Epidermal melanocyte (primary cell): ENCODE measurements around the gene GIMAP6.
"Not testable (repeated sequence)": the region's sequence is repeated elsewhere in the genome, so short reads cannot be mapped to it uniquely, and the experiment has no call there.

ENCODE experiments used
- DNase-seq: peaks from one replicate; pipeline ENCODE4 v3.0.0; 2011; ENCODE audit warnings: low spot score; ENCODE audit not compliant: insufficient read length

The GIMAP6 gene

GRCh38 chr7:150645259-150646020 is 13.3 kb upstream of the GIMAP6 start:
- no peak for DNase-seq

- no peak for DNase-seq
These were observed 10.7 kb upstream of the GIMAP6 start for GRCh38 chr7:150642926-150643325.

- DNase-seq, result no peak
These were observed 9.7 kb upstream of the GIMAP6 start for GRCh38 chr7:150641854-150642253.

DNA sequence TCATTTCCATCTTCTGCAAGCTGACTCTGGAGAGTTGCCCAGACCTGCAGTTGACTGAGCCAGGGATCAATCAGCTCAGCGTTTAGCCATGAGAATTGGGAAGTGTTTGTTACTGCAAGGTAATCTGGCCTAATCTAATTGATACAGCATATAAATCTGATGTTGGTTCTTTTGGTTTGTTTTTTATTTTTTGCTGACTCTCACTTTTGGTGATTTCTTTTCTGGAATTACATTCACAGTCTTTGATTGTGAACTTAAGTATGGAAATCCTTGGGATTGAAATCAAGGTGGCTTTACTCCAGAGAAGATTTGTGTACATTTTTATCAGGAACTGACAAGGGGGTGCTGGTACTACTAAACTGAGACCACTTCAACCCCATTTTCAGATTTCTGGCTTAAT is 1.7 kb upstream of the GIMAP6 start:
- no peak for DNase-seq

DNA sequence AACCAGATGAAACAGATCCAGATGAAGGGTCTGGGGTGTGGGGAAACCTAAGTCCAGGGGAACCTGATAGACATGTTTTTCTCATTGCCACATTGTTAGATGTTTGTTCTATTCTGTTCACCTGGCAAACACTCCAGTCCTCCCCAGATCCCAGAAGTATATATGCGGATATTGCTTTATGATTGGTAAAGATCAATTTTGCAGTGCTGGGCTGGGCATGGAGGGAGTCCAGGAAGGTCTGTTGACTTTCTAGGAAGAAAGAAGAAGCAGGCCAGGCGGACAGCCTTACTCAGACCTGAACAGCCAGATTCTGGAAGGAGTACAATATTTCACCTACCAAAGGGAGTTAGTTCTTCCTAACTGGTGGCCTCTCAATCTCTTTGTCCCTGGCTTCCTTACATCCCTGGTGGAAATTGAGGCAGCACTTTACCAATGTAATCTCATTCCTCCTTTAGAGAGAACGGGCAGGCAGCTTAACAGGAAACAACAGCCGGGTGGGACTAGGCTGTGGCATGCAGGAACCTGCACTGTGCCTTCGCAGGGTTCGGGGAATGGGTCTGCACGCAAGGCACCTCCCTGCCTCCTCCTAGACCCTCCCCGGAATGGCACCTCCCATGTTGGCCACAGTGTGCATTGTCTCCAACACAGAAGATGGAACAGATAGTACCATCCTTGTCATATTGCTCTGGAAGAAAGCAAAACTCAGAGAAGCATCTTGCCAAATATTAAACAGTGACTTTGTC is 930 bp downstream of the GIMAP6 start:
- no peak for DNase-seq

DNA sequence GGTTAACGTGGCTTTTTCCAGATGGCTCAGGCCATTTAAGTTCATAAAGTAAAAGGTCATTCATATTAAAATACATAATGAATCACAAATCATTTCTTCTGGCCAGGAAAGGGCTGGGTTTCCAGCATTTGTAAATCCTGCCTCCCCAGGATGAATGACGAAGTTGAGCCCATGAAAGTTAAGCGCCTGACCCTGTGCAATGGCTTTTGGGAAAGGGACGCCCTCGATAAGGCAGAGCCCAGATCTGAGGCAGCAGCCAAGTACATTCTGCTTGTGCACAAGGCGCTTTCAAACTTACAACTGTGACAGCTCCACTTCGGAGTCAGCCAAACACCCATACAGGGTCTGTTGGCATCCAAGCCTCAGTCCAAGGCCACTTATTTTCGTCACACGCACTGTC is 2.8 kb downstream of the GIMAP6 start:
- DNase-seq, result no peak

- DNase-seq, result no peak
These were observed 4.2 kb downstream of the GIMAP6 start for GRCh38 chr7:150627959-150628358.

- DNase-seq, result no peak
These were observed 5.5 kb downstream of the GIMAP6 start for GRCh38 chr7:150626696-150627095.

GRCh38 chr7:150621376-150621775 is 10.8 kb downstream of the GIMAP6 start:
- DNase-seq, result no peak

GRCh38 chr7:150620617-150621371 is 11.4 kb downstream of the GIMAP6 start:
- DNase-seq, result no peak

GRCh38 chr7:150620061-150620460 is 12.1 kb downstream of the GIMAP6 start:
- no peak for DNase-seq

GRCh38 chr7:150615221-150615755 is 16.9 kb downstream of the GIMAP6 start:
- DNase-seq, result not testable (repeated sequence)

DNA sequence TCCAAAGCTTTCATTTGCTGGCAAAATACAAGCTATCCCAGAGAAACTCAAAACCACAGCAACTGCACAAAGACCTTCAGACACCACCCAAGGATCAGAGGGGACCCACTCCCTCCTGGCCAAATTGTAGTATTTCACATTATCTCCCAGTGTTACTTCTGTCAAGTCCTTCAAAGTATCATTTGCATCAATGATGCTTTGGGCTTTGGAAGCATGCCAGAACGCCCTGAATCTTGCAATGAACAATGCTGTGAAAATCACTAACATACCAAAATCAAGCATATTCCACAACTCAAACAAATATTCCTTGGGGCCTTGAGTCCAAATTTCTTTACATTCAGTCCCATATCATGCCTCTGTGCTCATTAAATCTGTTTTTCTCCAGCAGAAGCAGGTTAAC is 17.8 kb downstream of the GIMAP6 start:
- DNase-seq, result not testable (repeated sequence)

DNA sequence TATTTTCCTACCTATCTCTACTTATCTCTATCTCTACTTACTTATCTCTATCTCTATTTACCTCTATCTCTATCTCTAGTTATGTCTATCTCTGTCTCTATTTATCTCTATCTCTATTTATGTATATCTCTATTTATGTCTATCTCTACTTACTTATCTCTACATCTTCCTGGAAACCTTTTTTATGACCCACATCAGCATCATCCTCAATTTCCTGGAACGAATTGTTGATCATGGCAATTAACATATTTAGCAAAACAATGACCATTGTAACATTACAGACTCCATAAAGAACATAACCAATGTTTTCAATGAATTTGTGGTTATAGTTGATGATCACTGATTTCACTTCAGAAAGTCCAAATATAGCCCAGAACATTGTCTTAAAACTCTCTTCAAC is 18.3 kb downstream of the GIMAP6 start:
- no peak for DNase-seq

- no peak for DNase-seq
These were observed 19.3 kb downstream of the GIMAP6 start for GRCh38 chr7:150612925-150613324.

DNA sequence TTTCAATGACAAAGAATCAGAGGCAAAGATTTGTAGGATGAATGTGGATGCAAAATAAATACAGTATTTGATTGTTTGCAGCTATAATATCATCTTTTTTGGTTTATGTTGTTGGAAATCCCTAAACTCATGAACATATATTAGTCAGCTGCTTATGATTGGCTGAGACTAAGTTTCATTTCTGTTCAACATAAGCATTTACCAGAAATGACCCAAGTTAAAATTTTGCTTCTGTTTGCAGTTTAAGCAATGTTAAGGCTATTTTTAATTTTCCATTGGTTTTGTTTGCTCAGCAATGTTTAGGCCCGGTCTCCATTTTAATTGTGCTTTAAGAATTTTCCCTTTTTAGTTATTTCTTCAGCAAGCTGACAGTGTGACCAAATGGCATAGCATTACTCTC is 22.0 kb downstream of the GIMAP6 start:
- no peak for DNase-seq

- DNase-seq, result not testable (repeated sequence)
These were observed 28.6 kb downstream of the GIMAP6 start for GRCh38 chr7:150603600-150603999.

- DNase-seq, result no peak
These were observed 36.8 kb downstream of the GIMAP6 start for GRCh38 chr7:150595361-150595760.

- DNase-seq, result no peak
These were observed 37.4 kb downstream of the GIMAP6 start for GRCh38 chr7:150594805-150595204.

GRCh38 chr7:150587551-150587950 is 44.6 kb downstream of the GIMAP6 start:
- DNase-seq, result no peak

- DNase-seq, result no peak
These were observed 45.4 kb downstream of the GIMAP6 start for GRCh38 chr7:150586785-150587152.
